NOMO-1 treated with dmso at 0.1 percent for 144 hours (cell line): Measurements from ENCODE around the gene CANT1.
A peak's percentile ranks its signal among the peaks of the same experiment; 100 is the strongest.

Source experiments
- DNase-seq: peaks from one replicate; lab custom pipeline; 2025; ENCODE audit not compliant: unreplicated experiment; lab: John Stamatoyannopoulos, UW

The CANT1 gene

DNA sequence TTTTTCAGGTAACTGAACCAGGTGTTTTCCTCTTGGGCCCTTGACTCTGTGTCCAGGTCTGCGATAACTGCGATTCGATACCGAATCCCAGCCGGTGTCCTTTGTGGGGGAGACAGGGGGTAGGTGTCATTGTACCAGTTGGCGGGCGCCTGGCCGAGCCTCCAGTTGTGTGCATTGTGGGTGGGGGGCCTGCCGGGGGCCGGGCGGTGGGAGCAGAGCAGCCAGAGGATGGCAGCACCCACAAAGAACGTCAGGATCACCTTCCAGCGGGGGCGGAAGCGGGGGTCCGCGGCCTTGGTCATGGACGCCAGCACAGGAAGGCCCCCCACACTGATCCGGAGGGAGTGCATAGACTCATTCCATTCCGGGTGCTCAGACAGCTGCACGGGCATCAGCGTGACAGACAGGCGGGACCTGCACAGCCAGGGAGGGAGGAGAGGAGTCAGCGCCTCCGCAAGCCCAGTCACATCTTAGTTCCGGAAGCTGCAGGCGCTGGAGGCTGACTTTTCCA lies 12.3 kb downstream of the CANT1 start:
- no peak for DNase-seq

DNA sequence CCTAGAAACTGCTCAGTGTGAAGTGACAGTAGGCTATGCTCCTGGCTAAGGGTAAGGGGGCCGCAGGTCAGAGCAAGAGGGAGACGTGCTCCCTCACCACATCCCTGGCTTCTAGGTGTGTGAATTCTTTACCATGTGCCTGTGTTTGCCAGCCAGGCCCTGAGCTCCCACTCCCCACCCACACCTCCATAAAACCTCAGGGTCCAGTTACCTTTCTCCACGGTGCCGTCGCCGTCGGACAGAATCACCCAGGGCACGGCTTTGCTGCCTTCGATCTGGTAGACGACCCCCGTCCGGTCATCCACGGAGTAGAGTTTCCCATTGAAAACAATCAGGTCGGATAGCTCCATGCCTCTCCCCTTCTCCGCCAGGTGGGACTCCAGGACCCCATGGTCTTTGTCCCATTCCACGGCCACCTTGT lies 12.8 kb downstream of the CANT1 start:
- no peak for DNase-seq

DNA sequence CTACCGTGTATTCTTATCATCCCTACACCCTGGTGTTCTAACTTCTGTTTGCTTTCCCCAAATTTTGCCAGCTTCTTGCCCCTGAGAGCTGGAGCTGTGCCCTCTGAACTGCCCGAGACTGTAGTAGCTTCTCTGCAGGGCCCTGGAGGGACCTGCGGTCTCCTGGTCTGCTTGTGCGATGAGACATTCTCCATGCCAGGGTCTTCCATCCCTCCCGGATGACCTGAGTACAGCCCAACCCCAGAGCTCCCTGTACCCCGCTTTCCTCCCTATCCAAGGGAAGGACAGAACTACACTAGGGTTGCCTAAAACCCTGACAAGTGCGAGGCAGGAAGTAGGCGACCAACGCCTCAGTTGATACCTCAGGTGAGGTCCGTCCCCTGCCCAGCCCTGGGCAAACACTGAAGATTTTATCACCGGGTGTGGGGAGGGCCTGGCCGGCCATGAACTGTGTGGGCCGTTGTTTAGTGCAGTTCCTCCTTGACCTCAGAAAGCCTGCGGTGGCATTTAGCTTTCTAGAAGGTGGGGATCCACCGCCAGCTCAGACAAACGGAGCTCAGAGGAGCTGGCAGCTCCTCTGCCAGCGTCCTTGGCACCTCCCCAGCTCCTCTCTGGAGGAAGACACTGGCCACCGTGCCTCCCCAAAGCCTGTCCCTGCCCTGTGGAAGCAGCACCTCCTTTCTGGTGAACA lies 13.7 kb downstream of the CANT1 start:
- no peak for DNase-seq

DNA sequence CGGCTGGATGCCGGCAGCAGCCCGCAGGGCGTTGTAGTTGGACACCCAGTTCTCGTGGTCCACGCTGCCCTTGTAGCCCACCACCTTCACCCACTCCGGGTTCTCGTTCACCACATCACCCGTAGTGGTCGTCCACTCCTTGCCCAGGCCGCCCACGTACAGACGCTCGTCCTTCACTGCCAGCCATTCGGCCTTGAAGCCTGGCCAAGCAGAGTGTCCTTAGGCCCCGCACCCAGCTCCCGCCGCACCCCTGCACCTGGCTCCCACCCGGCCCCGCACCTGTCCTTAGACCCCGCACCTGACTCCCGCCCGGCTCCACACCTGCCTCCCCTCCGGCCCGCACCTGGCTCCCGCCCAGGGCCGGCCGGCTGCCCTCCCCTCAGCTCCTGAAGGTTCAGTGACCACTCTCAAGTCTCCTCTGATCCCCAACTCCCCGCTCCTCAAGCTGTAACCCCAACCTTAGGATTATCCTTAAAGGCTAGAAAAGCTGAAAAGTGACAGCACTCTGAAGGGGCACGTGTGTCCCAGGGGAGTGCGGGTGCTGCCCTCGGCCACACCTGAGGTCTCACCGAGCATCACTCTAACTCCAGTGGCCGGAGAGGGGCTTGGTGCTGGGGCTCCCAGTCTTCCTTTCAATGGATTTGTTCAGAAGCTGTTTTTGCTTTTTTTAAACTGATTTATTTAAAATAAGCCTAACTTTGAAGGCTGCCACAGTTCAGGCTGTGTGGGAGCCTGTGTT lies 14.4 kb downstream of the CANT1 start:
- no peak for DNase-seq

- no peak for DNase-seq
These were observed 15.4 kb downstream of the CANT1 start for GRCh38 chr17:78993981-78994671.

- no peak for DNase-seq
These were observed 16.2 kb downstream of the CANT1 start for GRCh38 chr17:78993241-78993956.

DNA sequence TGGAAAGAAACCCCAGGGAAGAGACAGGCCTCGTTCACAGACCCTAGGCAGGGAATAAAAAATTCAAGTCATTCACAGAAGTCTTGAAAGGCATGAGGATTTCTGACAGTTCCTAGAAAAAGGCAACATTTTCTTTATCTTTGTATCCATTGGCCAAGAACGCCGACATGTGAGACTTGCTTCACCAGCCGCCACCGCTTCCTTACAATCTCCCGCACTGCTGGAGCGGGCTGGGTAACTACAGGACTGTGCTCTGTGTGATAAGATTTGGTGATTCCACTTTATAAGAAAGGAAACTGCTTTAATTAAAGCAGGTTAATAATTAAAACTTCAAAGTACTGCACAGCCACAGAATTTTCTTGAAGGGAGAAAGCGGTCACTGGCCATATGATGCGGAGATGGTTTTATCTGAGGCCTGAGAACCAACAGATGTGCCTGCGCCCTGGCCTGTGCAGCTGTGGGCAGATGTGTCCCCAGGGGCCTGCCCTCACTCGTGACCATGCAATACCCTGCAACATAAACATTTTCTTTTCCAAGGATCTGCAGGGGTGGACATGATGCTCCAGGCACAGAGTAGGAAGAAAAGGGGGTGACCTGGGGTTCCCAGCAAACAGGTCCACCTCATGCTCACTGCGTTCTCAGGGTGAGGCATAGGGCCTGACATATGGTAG lies 16.9 kb downstream of the CANT1 start:
- no peak for DNase-seq

DNA sequence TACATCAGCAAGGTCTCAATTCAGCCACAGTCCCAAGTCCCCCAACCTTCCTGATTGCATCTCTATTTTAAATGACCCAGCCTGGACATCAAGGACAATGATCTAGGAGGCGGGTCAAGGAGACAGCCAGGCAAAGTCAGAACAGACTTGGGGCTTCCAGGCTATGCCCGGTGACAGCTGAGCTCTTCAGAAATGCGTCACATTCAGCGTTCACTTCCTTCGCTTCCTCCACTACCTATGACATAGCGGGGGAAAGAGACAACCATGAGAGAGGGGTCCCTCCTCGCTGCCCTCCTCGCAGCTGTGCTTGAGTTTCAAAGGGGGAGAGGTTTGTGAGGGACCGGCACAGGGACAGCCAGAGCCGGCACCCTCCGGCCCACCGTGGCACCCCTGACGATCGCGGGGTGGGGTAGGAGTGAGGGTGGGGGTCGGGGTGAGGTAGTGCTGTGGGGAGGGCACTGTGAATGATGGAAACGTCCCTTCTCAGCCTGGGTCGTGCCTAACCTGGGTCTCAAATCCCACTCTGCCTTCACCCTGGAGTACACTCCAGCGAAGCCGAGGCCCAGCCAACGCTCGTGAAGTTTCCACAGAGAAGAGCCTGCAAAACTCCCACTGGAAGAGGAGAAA lies 17.5 kb downstream of the CANT1 start:
- no peak for DNase-seq

DNA sequence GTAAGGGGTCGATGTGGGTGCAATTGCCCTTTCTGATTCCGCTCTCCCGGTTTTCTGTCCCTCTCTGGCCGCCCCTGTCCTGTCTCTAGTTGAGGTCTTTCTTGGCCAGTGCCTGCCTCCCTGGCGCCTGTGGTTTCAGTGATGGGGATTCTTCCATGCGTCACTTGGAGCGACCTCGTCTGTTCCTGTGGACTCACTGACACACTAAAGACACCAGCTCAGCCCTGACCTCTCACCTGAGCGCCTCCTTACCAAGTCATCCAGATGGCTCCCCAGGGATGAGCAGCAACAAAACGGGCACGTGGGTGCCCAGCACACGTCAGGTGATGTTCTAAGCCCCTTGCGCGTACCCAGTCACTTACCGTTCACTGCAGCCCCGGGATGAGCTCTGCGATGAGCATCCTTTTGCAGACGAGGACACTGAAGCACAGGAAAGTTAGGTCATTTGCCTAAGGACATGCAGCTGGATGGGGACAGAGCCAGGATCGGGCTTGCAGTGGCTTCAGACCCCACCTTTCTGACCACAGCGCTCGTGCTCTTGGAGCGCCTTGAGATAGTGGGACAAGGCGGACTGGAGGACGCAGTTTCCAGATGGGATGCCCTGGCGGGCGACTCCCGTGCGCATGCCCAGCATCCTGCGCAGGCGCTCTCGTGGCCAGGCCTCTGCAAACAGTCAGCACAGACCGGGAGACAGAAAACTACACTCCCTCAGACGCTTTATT lies 18.4 kb downstream of the CANT1 start:
- no peak for DNase-seq

DNA sequence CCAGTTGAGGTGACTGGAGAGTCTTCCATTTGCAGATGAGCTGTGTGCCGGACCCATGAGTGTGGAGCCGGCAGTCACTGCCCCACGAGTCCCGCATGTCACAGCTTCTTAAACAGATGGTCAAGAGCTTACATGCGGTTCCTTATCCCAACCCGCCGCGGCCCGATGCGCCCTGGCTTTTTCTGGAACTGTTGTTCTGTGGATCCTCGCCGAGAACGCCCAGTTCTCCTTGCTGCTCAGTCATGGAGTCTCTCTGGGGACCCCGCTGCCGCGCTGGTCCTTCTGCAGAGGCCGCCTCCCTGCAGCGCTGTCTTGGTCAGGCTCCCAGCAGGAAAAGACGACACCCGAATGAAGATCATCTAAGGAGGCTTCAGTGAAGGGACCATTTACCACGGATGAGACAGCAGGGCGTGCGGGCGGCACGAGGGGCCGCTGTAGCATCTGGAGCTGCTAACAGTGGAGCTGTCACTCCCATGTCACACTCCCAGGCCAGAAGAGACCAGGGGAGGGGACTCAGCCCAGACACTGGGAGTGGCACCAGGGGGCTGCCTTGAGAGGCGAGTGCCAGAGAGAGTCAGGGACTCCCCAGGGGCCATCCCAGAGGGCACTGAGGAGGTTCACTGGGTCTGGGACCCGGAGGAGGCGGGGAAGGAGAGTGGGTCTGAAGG lies 19.1 kb downstream of the CANT1 start:
- no peak for DNase-seq

DNA sequence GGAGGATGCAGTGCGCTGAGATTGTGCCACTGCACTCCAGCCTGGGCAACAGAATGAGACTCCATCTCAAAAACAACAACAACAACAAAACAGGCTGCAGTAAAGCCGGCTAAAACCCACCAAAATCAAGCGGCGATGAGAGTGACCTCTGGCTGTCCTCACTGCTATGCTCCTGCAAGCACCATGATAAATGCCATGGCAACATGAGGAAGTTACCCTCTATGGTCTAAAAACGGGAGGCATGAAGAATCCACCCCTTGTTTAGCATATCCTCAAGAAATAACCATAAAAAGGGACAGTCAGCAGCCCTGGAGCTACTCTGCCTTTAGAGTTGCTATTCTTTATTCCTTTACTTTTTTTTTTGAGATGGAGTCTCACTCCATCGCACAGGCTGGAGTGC lies 21.4 kb downstream of the CANT1 start:
- no peak for DNase-seq

GRCh38 chr17:78986649-78987328 lies 22.8 kb downstream of the CANT1 start:
- DNase-seq = peak; percentile 18

DNA sequence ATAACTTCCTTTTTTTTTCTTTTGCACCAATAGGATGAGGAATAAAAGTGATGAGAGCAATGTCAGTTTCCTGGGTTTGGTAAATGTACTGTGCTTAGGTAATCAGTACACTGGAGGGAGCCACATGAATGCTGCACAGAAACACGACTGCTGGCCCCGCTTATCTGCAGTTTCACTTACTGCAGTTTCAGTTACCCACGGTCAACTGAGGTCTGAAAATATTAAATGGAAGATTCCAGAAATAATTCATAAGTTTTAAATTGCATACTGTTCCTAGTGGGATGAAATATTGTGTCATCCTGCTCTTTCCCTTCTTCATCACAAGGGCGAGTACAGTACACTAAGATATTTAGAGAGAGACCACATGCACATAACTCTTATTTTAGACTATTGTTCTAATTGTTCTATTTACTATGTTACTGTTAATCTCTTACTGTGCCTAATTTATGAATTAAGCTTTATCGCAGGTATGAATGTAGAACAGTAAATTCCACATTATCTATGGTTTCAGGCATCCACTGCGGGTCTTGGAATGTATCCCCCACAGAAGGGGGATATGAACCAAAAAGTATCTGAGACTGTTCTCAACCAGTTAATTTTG lies 23.4 kb downstream of the CANT1 start:
- DNase-seq = peak; percentile 84

- no peak for DNase-seq
These were observed 24.2 kb downstream of the CANT1 start for GRCh38 chr17:78985395-78985794.

DNA sequence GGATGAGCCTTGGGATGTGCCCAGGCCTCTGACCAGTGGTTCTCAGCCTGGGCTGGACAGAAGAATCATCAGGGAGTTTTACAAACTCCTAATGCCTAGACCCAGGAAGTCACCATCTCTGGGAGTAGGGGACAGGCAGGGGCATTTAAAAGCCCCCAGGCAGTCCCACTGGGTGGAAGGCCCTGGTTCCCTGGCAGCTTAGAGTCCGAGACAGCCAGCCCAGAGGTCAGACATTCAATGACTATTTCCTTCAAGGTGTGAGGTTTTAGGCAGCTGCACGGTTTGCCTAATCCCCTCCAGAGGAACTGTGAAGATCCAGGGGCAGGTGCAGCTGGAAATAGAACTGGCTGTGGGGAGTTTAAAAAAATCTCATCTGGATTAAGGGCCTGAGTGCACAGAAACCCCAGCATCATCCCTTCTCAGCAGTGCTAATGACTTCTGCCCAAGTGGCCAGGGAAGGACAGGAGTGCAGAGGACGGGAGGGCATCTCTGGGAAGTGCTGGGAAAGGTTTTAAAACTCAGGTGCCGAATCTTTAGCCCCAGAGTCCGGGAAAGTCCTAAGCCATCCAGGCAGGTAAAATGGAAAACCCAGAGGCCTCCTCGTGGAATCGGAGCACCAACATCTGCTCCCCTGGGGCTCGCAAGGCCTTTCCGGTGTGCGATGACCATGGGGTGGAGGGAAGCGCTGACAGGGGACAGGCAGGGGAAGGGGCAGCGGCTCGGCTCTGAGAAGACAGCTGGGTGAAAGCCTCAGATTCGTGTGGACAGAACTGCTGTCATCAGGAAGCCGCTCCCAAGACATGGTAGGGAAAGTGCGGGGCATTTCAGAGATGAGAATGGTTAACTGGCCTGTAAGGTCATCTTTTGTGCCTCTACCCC lies 28.3 kb downstream of the CANT1 start:
- no peak for DNase-seq

DNA sequence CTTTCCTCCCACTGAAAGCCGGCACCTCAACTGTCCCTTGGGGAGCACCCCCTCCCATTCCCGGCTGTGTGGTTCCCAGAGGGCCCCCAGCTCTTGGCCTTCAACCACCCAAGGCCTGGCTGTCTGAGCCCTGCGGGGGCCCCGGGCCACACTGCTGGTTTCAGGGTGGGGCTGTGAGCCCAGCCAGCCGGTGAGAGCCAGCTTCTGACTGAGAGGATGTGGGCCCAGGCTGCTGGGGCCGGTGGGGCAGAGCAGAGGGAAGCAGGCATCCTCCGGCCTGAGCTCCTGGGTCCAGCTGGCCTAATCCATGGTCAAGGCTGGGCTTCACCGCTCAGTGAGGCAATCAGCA lies 29.0 kb downstream of the CANT1 start:
- no peak for DNase-seq
